NCI-H1694 (cell line): ENCODE data around the gene DNAH17.

Experiments
- DNase-seq: peaks from one replicate; lab custom pipeline; 2025; lab: John Stamatoyannopoulos, UW

The DNAH17 gene

GRCh38 chr17:78454346-78454745 lies 122.8 kb downstream of the DNAH17 start:
- no peak for DNase-seq

GRCh38 chr17:78451753-78452152 lies 125.4 kb downstream of the DNAH17 start:
- no peak for DNase-seq

DNA sequence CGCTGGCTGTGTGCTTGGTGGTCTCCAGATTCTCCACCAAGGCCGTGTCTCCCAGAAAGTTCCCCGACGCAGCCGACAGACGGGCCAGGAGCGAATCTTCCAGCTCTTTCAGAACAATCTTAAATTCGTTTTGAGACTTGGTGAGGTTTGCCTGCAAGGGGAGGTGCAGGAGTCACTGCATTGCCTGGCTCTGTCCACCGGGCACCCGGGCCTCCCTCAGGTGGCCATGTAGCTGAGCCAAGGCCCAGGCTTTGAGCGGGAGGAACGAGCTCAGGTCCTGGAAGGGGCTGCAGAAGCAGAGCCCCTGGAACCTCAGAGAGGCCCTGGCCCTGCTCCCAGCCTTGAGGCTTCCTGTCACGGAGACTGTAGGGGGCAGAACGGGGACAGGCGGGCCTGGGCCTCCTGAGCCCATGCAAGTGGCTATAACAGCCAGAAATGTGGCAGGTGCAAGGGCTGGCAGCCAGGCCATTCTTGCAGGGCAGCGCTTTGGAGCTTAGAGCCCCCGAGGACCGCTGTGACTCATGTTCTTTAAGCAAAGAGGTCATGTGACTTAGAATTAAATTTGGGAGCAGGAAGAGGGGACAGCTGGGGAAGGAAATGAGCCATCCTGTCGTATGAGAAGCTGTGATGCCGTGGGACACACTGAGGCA lies 126.4 kb downstream of the DNAH17 start:
- peak; percentile 38 for DNase-seq

DNA sequence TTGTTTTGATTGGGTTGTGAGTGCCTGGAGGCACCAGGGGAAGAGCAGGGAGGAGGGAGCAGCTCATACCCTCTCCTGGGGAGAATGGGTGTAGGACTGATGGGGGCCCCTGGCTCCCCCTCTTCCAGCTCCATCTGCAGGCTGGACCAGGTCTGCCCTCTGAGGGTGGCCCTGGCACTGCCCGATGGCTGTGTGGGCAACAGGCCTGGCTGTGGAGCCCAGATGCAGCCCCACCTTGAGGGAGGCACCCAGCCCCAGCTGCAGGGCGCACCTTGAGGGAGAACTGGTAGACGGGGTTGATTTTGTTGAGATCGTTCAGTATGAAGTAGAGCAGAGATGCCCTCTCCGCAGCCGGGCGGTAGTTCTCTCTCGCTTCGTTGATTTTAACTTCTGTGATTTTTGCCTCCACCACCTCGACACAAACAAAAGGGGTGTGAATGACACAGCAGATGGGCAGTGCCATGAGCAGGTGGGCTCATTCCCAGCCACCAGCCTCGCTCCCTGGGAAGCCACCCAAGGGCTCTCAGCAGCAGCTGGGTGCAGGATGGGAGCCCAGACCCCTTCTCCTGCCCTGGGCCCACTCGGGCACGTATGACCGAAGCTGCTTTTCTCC lies 127.1 kb downstream of the DNAH17 start:
- peak; percentile 50 for DNase-seq

DNA sequence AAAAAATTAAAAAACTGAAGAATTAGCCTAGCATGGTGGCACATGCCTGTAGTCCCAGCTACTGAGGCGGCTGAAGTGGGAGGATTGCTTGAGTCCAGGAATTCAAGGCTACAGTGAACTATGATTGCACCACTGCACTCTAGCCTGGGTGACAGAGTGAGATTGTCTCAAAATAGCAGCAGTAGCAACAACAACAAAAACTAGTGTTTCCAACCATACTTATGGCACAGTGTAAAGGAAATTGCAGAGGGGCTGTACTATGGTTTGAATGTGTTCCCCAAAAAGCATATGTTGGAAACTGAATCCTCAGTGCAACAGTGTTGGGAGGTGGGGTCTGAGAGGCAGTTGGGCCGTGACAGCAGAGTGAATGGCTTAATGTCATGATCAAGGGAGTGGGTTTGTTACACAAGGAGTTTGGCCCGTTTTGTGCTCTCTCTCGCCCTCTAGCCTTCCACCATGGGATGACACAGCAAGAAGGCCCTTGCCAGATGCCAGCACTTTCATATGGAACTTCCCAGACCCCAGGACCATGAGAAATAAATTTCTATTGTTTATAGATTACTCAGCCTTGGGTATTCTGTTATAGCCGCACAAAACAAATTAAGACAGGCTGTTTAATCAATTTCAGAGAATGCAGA lies 128.7 kb downstream of the DNAH17 start:
- DNase-seq = no peak

- DNase-seq = no peak
Observed at GRCh38 chr17:78446833-78447232, 130.4 kb downstream of the DNAH17 start.

- DNase-seq = no peak
Observed at GRCh38 chr17:78444392-78444791, 132.8 kb downstream of the DNAH17 start.

DNA sequence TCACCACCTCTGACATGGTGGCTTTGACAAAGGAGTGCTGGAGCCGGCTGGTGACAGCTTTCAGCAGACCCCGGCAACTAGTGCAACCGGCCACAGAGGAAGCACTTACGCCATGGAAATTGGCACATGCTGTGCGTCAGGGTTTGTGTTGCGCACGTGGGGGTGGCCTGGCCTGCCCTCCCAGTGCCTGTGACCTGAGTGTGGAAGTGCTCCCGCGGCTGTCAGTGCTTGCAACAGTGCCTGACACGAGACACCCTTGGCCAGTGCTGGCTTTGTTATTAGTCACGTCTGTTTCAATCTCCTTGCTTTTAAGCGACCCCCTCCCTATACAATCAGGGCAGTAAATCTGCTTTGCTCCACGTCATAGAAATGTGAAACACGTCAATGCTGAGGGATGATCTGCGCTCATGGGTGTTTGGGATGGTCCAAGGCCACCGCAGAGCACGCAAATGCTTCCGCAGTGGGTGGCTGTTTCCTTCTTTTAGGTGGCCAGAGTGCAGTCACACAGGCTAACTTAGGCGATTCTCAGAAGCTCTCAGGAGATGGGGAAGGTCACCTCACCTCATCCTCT lies 134.5 kb downstream of the DNAH17 start:
- no peak for DNase-seq

DNA sequence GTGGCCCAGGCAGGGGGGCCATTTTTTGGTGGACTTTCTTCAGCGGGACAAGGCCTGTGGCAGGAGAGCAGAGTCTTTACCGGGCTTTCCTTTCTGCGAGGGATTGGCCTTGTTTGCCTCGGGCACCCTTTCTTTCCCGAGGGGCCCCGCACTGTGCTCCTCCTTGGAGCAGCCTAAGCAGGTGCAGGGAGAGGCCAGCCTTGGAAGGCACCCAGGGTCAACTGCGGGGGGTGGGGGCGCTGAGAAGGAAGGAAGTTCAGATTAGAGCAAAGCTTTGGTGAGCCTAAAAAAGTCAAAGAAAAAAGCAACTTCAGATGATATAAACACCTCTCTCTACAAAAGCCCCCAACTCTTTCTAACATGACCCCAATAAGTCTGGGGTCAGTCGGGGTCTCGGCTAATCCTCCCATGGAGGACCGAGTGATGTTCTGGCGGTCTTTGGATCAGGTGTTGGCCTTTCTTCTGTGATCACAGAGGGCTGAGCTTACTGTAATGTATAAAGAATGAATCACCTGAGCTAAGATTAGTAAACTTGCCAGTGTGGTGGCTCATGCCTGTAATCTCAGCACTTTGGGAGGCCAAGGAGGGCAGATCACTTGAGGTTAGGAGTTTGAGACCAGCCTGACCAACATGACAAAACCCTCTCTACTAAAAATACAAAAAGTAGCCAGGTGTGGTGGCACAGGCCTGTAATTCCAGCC lies 135.8 kb downstream of the DNAH17 start:
- no peak for DNase-seq

DNA sequence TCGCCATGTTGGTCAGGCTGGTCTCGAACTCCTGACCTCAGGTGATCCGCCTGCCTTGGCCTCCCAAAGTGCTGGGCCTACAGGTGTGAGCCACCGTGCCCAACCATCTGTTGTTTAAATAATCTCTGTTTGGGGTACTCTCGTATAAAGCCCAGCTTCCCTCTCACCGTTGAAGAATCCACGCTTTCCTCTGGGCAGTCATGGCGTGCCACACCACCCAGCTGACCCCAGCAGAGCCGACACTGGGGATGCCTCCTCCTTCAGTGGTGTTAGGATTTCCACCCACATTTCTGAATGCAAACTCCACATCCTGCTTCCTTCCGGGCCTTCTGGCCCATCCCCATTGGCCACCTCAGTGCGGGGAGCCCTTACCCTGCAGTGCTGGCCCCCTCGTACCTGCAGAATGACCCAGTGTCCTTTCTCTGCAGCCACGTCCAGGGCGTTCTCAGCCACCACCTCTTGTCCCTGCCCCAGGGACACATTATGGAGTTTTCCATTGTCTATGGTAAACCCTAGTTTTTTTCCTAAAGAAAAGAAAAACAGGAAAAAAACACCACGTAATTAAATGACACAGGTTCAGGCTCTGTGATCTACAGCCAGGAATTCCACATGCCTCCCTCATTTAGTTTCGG lies 138.4 kb downstream of the DNAH17 start:
- DNase-seq = no peak

DNA sequence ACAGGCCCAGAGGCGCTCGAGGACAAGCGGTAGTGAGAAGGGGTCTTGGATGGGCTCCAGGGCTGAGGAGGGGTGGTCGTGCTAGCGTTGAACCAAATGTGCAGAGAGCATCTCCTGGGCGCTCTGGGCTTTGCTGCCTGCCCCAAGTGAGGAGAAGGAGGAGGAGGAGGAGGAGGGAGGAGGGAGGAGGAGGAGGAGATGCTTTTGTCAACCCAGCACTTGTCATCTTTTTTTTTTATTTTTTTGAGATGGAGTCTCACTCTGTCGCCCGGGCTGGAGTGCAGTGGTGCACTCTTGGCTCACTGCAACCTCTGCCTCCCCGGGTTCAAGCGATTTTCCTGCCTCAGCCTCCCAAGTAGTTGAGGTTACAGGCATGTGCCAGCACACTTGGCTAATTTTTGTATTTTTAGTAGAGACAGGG lies 138.9 kb downstream of the DNAH17 start:
- DNase-seq = no peak

DNA sequence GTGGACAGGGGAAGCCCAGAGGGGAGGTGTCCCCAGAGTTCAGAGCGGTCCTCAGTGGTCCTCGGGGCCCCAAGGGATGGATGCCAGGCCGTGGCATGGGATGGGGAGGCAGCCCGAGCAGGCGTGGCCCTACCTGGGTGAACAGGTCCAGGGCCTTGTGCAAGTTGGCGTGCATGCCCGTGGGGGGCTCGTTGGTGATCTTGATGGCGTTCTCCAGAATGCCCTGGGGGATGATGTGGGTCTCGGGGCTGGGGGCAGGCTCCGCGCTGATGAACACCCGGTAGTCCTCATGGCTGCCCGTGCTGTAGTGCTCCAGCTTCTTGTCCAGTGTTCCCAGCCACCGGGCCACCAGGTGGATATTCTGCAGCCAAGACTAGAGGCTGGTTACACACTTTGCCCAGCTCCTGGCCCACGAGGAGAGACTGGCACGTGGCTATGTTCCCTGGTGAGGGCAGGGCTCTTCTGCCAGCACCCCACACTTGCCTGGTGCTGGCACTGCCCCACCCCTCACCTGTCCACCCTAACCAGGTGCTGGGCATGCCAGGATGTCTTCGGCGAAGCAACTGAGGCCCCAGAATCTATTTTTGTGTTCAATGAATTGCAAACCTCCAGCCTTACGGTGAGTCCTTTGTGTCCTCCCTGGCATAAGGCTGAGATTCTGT lies 139.6 kb downstream of the DNAH17 start:
- DNase-seq = no peak

DNA sequence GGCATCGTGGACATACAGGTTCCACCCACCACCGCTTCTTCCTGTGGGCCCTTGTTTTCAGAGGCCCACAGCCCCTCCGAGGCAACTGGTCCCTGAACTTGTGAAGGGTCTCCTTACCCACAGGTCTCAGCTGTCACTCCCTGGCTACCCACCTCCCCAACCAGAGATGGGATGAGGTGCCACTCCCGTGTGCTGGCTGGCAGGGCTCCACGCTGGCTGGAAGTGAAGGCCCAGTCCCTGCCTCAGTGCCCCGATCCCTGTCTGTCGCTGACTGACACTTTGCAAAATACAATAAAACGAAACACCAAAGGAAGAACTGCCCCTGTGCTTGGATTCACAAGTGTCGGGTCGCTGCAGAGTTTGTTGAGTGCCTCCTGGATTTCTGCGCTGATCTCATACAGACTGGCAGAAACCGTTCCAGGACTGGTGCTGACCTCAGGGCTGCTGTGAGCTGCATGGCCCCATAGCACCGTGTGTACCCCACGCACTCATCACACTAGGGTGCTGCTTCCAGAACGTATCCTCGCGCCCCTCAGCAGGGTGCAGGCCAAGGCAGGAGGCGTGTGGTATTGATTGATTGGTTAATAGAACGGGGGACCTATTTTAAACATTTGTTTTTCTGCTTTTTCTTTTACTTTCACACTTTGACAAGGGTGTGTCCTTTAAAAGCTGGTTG lies 141.7 kb downstream of the DNAH17 start:
- no peak for DNase-seq

DNA sequence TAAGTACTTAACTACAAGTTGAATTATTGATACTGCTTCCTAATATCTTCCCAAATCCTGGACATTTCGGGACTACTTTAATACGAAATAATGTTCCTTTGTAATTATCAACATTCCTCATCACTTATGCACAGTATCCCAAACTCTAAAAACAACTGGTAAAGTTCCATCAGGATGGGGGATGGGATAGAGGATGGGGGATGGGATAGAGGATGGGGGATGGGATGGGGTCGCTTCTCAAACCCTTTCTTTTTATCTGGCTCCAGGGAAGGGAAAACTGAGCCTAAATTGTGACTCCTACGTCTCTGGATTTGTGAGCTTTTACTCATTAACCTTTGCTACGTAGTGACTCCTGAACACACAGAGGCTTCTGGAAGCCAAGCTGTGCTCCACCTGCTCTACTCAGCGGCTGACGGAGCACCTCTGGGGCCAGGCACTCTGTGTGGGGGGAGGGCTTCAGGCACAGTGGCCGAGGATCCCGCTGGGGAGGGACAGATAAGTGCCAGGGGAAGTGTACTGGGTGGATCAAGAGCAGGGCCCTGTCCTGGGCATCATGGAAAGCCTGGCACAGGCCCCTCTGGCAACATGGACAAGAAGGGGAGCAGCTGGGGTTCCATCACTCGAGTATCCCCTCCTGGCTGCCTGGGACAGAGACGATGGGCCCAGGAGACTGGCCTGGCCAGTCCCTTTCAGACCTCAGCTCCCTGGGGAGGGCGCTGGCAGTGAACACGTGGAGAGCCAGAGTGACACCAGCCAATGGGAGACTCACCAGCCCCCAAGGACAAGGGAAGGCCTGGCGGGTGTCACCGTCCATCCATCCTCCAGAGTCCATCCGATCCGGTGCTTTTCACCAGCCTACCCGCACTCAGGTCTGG lies 142.5 kb downstream of the DNAH17 start:
- no peak for DNase-seq

DNA sequence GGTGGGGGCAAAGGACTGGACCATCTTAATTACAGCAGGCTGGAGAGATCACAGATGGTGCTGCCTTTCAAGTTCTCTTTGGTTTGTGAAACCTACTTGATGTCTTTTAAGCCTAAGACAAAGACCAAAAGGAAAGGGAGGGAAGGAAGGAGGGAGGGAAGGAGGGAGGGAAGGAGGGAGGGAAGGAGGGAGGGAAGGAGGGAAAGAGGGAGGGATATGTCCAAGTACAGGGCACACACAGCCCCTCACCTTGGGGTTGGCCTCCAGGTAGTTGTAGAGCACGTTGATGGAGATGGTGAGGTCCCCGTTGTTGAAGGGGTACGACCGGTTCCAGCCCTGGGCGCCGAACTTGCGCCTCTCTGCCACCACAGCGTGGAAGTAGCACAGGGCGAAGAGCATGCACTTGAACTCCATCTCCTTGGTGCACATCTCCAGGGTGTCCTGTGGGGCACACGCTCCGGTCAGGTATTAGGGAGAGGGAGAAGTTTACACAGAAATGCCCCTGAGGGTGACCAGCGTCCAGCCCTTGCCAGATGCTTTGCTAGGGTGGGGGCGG lies 143.3 kb downstream of the DNAH17 start:
- DNase-seq = no peak

GRCh38 chr17:78433013-78433727 lies 144.0 kb downstream of the DNAH17 start:
- no peak for DNase-seq

DNA sequence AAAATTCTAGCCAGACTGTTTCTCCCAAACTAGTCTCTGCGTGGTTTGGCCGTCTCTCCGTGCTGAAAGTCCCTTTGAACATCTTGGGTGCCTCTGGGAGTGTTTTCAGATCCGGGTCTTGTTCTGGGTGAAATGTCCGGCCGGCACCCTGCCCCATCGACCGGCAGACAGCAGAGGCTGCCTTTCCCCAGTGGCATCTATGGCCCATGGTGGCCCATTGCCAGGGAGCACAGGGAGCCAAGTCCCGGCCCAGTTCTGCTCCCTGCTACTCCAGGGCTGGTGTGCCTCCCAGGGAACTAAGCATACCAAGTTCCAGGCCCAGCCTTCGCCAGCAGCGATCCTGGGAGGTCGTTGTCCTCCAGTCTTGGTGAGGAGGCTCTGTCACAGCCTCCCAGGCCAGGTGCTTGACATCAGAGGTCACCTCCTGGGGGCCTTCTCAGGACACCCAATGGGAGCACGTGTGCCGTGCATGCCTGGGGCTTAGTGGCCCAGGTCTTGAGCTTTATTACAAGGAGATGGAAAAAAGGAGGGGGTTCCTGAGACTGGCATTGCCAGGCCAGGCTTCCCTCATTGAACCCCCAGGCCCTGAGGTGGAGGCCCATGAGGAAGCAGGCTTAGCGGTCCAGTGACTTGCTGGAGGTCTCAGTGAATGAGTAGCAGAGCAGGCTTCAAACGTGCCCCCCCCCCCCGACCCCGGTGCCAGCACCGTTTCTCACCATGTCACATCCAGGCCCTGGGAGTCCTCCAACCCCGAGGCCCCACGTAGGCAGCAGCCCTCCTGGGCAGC lies 144.8 kb downstream of the DNAH17 start:
- no peak for DNase-seq

DNA sequence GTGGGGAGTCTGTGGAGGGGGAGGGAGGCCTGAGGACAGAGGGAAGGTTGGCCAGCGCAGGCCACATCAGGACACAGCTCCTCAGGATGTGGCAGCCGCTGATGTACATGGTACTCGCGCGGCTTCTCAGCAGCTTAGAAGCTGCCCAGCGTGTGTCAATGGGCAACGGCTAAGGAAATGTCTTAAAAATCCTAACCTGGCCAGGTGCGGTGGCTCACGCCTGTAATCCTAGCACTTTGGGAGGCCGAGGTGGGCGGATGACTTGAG lies 145.6 kb downstream of the DNAH17 start:
- no peak for DNase-seq
